HEK293 (cell line): Measurements from ENCODE around the gene ROBO4.

ENCODE experiments used
- CTCF ChIA-PET: fragments of 350-600 bp; formaldehyde crosslinking; extraction: SDS; loops from one replicate; lab custom pipeline; 2021; ENCODE audit warnings: antibody characterized with exemption; lab: Yijun Ruan, JAX
- POLR2A ChIA-PET: fragments of 300-600 bp; formaldehyde crosslinking; extraction: SDS; loops from one replicate; lab custom pipeline; 2020; ENCODE audit warnings: antibody characterized with exemption, inconsistent platforms; lab: Yijun Ruan, JAX
- H3K27ac ChIP-seq: fragments of 200-500 bp; sonication (Bioruptor generic); 2 replicates; pipeline ENCODE4 v1.5.1; 2014; ENCODE audit warnings: low read depth, low read length, control low read depth, inconsistent platforms; ENCODE audit errors: extremely low read depth
- H3K36me3 ChIP-seq, 2 experiments: fragments of 200-500 bp in 1 of 2; sonication (Bioruptor generic) in 1 of 2; 1 replicate in 1 of 2; 2 replicates in 1 of 2; pipeline ENCODE4 v1.5.1; 2014 to 2017; ENCODE audit warnings: inconsistent platforms in 2 of 2, low read length in 2 of 2; ENCODE audit not compliant: control insufficient read depth in 2 of 2, insufficient read depth in 1 of 2
- H3K4me1 ChIP-seq: fragments of 200-500 bp; sonication (Bioruptor generic); 2 replicates; pipeline ENCODE4 v1.5.1; 2014; ENCODE audit warnings: mild to moderate bottlenecking, low read length, inconsistent platforms; ENCODE audit not compliant: control insufficient read depth, insufficient read depth
- H3K4me3 ChIP-seq: 2 replicates; pipeline ENCODE4 v1.5.1; 2011; ENCODE audit warnings: low read depth, mild to moderate bottlenecking, control low read depth, low read length, moderate library complexity
- H3K9me3 ChIP-seq: fragments of 200-500 bp; sonication (Bioruptor generic); 2 replicates; pipeline ENCODE4 v1.5.1; 2014; ENCODE audit warnings: low read depth, low read length, inconsistent platforms; ENCODE audit not compliant: control insufficient read depth, insufficient read depth
- MZF1 ChIP-seq: fragments of 450-650 bp; formaldehyde crosslinking; IDR thresholded peaks from 2 replicates; pipeline ENCODE4 v1.5.1; 2017; ENCODE audit warnings: missing biosample characterization, missing genetic modification characterization, borderline replicate concordance
- ZBTB48 ChIP-seq: fragments of 450-650 bp; formaldehyde crosslinking; IDR thresholded peaks from 2 replicates; pipeline ENCODE4 v1.5.1; 2016; ENCODE audit warnings: missing biosample characterization, missing genetic modification characterization
- ZBTB7A ChIP-seq: fragments of 450-650 bp; formaldehyde crosslinking; IDR thresholded peaks from 2 replicates; pipeline ENCODE4 v1.5.1; 2016; ENCODE audit warnings: low read depth, missing biosample characterization, missing genetic modification characterization
- ZFHX2 ChIP-seq: fragments of 450-650 bp; formaldehyde crosslinking; conservative IDR thresholded peaks from 2 replicates; pipeline ENCODE4 v1.5.1; 2016; ENCODE audit warnings: missing biosample characterization, missing genetic modification characterization
- ZFP3 ChIP-seq: fragments of 450-650 bp; formaldehyde crosslinking; IDR thresholded peaks from 2 replicates; pipeline ENCODE4 v1.5.1; 2016; ENCODE audit warnings: low read depth, missing biosample characterization, missing genetic modification characterization
- ZNF112 ChIP-seq: fragments of 450-650 bp; formaldehyde crosslinking; IDR thresholded peaks from 2 replicates; pipeline ENCODE4 v1.5.0; 2017; ENCODE audit warnings: missing biosample characterization, missing genetic modification characterization
- ZNF16 ChIP-seq: fragments of 450-650 bp; formaldehyde crosslinking; IDR thresholded peaks from 2 replicates; pipeline ENCODE4 v1.5.1; 2016; ENCODE audit warnings: low read depth, missing biosample characterization, missing genetic modification characterization
- ZNF2 ChIP-seq: fragments of 450-650 bp; formaldehyde crosslinking; IDR thresholded peaks from 2 replicates; pipeline ENCODE4 v1.5.1; 2016; ENCODE audit warnings: missing biosample characterization, missing genetic modification characterization
- ZNF211 ChIP-seq: fragments of 450-650 bp; formaldehyde crosslinking; IDR thresholded peaks from 2 replicates; pipeline ENCODE4 v1.5.1; 2016; ENCODE audit warnings: low read depth, missing biosample characterization, missing genetic modification characterization
- ZNF239 ChIP-seq: fragments of 450-650 bp; formaldehyde crosslinking; IDR thresholded peaks from 2 replicates; pipeline ENCODE4 v1.5.1; 2016; ENCODE audit warnings: missing biosample characterization, missing genetic modification characterization
- ZNF416 ChIP-seq: fragments of 450-650 bp; formaldehyde crosslinking; IDR thresholded peaks from 2 replicates; pipeline ENCODE4 v1.5.1; 2016; ENCODE audit warnings: missing biosample characterization, missing genetic modification characterization
- ZNF548 ChIP-seq: fragments of 450-650 bp; formaldehyde crosslinking; IDR thresholded peaks from 2 replicates; pipeline ENCODE4 v1.5.1; 2016; ENCODE audit warnings: missing biosample characterization, missing genetic modification characterization
- ZNF555 ChIP-seq: fragments of 450-650 bp; formaldehyde crosslinking; conservative IDR thresholded peaks from 2 replicates; pipeline ENCODE4 v1.5.1; 2017; ENCODE audit warnings: missing biosample characterization, mild to moderate bottlenecking, missing genetic modification characterization, inconsistent platforms
- ZNF600 ChIP-seq: fragments of 450-650 bp; formaldehyde crosslinking; IDR thresholded peaks from 2 replicates; pipeline ENCODE4 v1.5.1; 2016; ENCODE audit warnings: missing biosample characterization, missing genetic modification characterization
- ZNF654 ChIP-seq: fragments of 450-650 bp; formaldehyde crosslinking; IDR thresholded peaks from 2 replicates; pipeline ENCODE4 v1.5.1; 2016; ENCODE audit warnings: low read depth, missing biosample characterization, missing genetic modification characterization
- ZNF701 ChIP-seq: fragments of 450-650 bp; formaldehyde crosslinking; IDR thresholded peaks from 2 replicates; pipeline ENCODE4 v1.5.1; 2016; ENCODE audit warnings: missing biosample characterization, missing genetic modification characterization
- ZNF777 ChIP-seq: fragments of 450-650 bp; formaldehyde crosslinking; IDR thresholded peaks from 2 replicates; pipeline ENCODE4 v1.5.1; 2017; ENCODE audit warnings: missing biosample characterization, missing genetic modification characterization, borderline replicate concordance
- TF ChIP-seq, protein P1 (sequence below): fragments of 450-650 bp; formaldehyde crosslinking; IDR thresholded peaks from 2 replicates; pipeline ENCODE4 v1.5.1; 2016; ENCODE audit warnings: missing biosample characterization, missing genetic modification characterization
- TF ChIP-seq, protein P2 (sequence below): fragments of 450-650 bp; formaldehyde crosslinking; IDR thresholded peaks from 2 replicates; pipeline ENCODE4 v1.5.1; 2016; ENCODE audit warnings: missing biosample characterization, missing genetic modification characterization, borderline replicate concordance

Gene ROBO4

DNA sequence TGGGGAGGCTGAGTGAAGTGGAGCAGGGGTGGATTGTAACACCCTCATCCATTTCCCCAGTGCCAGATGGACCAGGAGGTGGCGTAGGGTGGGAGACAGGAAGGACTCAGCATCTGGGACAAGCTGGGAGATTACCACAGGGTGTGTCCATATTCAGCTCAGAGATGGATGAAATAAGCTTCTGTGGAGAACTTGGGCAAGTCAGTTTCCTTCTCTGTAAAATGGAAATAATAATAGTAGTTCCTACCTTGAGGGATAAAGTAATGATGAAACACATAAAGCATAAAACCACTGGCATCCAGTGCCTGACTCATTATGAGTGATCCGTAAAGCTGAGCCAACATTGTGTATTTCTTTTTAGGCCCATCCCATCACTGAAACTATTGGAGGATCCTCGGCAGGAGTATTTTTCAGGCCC lies 607 bp upstream of the ROBO4 start:
- TF ChIP-seq MZF1 (tag by site-specific recombination) = no peak
- TF ChIP-seq ZNF654 (tag by site-specific recombination) = no peak
- TF ChIP-seq ZNF16 (tag by site-specific recombination) = no peak
- no peak for TF ChIP-seq ZNF416 (tag by site-specific recombination)
- TF ChIP-seq ZFP3 (tag by site-specific recombination) = no peak
- no peak for TF ChIP-seq ZBTB7A (tag by site-specific recombination)
- TF ChIP-seq ZNF211 (tag by site-specific recombination) = no peak
- TF ChIP-seq ZNF112 (tag by site-specific recombination) = no peak
- TF ChIP-seq ZNF239 (tag by site-specific recombination) = no peak
- TF ChIP-seq, protein P1, sequence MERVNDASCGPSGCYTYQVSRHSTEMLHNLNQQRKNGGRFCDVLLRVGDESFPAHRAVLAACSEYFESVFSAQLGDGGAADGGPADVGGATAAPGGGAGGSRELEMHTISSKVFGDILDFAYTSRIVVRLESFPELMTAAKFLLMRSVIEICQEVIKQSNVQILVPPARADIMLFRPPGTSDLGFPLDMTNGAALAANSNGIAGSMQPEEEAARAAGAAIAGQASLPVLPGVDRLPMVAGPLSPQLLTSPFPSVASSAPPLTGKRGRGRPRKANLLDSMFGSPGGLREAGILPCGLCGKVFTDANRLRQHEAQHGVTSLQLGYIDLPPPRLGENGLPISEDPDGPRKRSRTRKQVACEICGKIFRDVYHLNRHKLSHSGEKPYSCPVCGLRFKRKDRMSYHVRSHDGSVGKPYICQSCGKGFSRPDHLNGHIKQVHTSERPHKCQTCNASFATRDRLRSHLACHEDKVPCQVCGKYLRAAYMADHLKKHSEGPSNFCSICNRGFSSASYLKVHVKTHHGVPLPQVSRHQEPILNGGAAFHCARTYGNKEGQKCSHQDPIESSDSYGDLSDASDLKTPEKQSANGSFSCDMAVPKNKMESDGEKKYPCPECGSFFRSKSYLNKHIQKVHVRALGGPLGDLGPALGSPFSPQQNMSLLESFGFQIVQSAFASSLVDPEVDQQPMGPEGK (tag by site-specific recombination) = no peak
- TF ChIP-seq ZNF2 = no peak
- TF ChIP-seq, protein P2, sequence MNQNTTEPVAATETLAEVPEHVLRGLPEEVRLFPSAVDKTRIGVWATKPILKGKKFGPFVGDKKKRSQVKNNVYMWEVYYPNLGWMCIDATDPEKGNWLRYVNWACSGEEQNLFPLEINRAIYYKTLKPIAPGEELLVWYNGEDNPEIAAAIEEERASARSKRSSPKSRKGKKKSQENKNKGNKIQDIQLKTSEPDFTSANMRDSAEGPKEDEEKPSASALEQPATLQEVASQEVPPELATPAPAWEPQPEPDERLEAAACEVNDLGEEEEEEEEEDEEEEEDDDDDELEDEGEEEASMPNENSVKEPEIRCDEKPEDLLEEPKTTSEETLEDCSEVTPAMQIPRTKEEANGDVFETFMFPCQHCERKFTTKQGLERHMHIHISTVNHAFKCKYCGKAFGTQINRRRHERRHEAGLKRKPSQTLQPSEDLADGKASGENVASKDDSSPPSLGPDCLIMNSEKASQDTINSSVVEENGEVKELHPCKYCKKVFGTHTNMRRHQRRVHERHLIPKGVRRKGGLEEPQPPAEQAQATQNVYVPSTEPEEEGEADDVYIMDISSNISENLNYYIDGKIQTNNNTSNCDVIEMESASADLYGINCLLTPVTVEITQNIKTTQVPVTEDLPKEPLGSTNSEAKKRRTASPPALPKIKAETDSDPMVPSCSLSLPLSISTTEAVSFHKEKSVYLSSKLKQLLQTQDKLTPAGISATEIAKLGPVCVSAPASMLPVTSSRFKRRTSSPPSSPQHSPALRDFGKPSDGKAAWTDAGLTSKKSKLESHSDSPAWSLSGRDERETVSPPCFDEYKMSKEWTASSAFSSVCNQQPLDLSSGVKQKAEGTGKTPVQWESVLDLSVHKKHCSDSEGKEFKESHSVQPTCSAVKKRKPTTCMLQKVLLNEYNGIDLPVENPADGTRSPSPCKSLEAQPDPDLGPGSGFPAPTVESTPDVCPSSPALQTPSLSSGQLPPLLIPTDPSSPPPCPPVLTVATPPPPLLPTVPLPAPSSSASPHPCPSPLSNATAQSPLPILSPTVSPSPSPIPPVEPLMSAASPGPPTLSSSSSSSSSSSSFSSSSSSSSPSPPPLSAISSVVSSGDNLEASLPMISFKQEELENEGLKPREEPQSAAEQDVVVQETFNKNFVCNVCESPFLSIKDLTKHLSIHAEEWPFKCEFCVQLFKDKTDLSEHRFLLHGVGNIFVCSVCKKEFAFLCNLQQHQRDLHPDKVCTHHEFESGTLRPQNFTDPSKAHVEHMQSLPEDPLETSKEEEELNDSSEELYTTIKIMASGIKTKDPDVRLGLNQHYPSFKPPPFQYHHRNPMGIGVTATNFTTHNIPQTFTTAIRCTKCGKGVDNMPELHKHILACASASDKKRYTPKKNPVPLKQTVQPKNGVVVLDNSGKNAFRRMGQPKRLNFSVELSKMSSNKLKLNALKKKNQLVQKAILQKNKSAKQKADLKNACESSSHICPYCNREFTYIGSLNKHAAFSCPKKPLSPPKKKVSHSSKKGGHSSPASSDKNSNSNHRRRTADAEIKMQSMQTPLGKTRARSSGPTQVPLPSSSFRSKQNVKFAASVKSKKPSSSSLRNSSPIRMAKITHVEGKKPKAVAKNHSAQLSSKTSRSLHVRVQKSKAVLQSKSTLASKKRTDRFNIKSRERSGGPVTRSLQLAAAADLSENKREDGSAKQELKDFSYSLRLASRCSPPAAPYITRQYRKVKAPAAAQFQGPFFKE (tag by site-specific recombination) = no peak
- no peak for TF ChIP-seq ZBTB48 (tag by site-specific recombination)
- TF ChIP-seq ZNF777 = no peak
- no peak for TF ChIP-seq ZFHX2 (tag by site-specific recombination)
- TF ChIP-seq ZNF555 = no peak
- no peak for TF ChIP-seq ZNF600 (tag by site-specific recombination)
- TF ChIP-seq ZNF701 (tag by site-specific recombination) = no peak
- TF ChIP-seq ZNF548 (tag by site-specific recombination) = no peak
- TF ChIP-seq, all 188 proteins: peak for 0
- no peak overlapping the region for H3K4me3 ChIP-seq
- no peaks in the 10 kb centered on the region for H3K9me3 ChIP-seq
- no peaks in the 10 kb centered on the region for H3K4me1 ChIP-seq
- ChIA-PET POLR2A (interaction anchor here (2.6 kb wide), 1 partner anchor 22 kb away, joined by 12 read pairs; no protein-coding TSS in a partner anchor), CTCF (interaction anchor here (0.7 to 1.7 kb wide), 3 partner anchors 22 to 536 kb away, joined by 3 to 8 read pairs (median 3); no protein-coding TSS in a partner anchor)
- no peaks in the 10 kb centered on the region for H3K36me3 ChIP-seq
- no peak overlapping the region for H3K27ac ChIP-seq
